IPS-15b (cell line): Measurements from ENCODE around the gene IGFL4.

ENCODE experiments used
- H3K27me3 ChIP-seq: one replicate; pipeline ENCODE4 v1.6.1; 2013; ENCODE audit warnings: low read length; ENCODE audit not compliant: control insufficient read depth, insufficient read depth
- H3K36me3 ChIP-seq: one replicate; pipeline ENCODE4 v1.6.1; 2013; ENCODE audit warnings: low read length; ENCODE audit not compliant: control insufficient read depth, insufficient read depth
- H3K4me1 ChIP-seq: one replicate; pipeline ENCODE4 v1.6.1; 2013; ENCODE audit warnings: mild to moderate bottlenecking, low read length; ENCODE audit not compliant: control insufficient read depth, insufficient read depth
- H3K4me3 ChIP-seq: one replicate; pipeline ENCODE4 v1.5.1; 2013; ENCODE audit warnings: low read depth, low read length
- H3K9ac ChIP-seq: one replicate; pipeline ENCODE4 v1.6.1; 2013; ENCODE audit warnings: low read depth, mild to moderate bottlenecking, low read length
- H3K9me3 ChIP-seq: one replicate; pipeline ENCODE4 v1.6.1; 2013; ENCODE audit warnings: mild to moderate bottlenecking, low read length; ENCODE audit not compliant: control insufficient read depth, insufficient read depth

Gene IGFL4

DNA sequence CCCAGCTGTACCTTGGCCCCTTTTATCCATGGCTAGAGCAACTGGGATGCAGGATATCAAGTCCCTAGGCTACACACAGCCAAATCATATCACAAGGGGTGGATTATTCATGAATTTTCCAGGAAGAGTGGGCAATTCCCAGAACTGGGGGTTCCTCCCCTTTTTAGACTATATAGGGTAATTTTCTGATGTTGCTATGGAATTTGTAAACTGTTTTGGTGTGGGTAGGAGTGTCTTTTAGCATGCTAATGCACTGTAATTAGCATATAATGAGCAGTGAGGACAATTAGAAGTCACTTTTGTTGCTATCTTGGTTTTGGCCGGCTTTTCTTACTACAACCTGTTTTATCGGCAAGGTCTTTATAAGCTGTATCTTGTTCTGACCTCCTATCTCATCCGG, 18.0 kb upstream of the IGFL4 start:
- Histone ChIP-seq H3K4me3 (no peak overlapping the region), H3K9me3 (no peaks in the 10 kb centered on the region), H3K36me3 (no peaks in the 10 kb centered on the region), H3K9ac (no peak overlapping the region), H3K4me1 (no peaks in the 10 kb centered on the region), H3K27me3 (peaks cover 2% of the 10 kb centered on the region)

GRCh38 chr19:46056536-46056935, 15.7 kb upstream of the IGFL4 start:
- Histone ChIP-seq H3K9me3 (no peaks in the 10 kb centered on the region), H3K36me3 (no peaks in the 10 kb centered on the region), H3K4me3 (no peak overlapping the region), H3K4me1 (no peaks in the 10 kb centered on the region), H3K27me3 (peaks cover 2% of the 10 kb centered on the region), H3K9ac (no peak overlapping the region)

- Histone ChIP-seq H3K9me3 (no peaks in the 10 kb centered on the region), H3K9ac (no peak overlapping the region), H3K4me3 (no peak overlapping the region), H3K27me3 (peaks cover 2% of the 10 kb centered on the region), H3K4me1 (peaks cover 3% of the 10 kb centered on the region), H3K36me3 (no peaks in the 10 kb centered on the region)
Observed at GRCh38 chr19:46052896-46053295, 12.1 kb upstream of the IGFL4 start.

- no peaks in the 10 kb centered on the region for H3K36me3 ChIP-seq
- peaks cover 3% of the 10 kb centered on the region for H3K4me1 ChIP-seq
- H3K9me3 ChIP-seq: no peaks in the 10 kb centered on the region
- peaks cover 4% of the 10 kb centered on the region for H3K27me3 ChIP-seq
- peak overlapping the region; percentile 31 for H3K4me3 ChIP-seq
- no peak overlapping the region for H3K9ac ChIP-seq
Observed at GRCh38 chr19:46049597-46049996, 8.8 kb upstream of the IGFL4 start.

- H3K36me3 ChIP-seq: no peaks in the 10 kb centered on the region
- no peak overlapping the region for H3K4me3 ChIP-seq
- peaks cover 4% of the 10 kb centered on the region for H3K27me3 ChIP-seq
- no peaks in the 10 kb centered on the region for H3K4me1 ChIP-seq
- H3K9ac ChIP-seq: no peak overlapping the region
- H3K9me3 ChIP-seq: no peaks in the 10 kb centered on the region
Observed at GRCh38 chr19:46043519-46043918, 2.7 kb upstream of the IGFL4 start.

GRCh38 chr19:46042252-46042883, 1.6 kb upstream of the IGFL4 start:
- Histone ChIP-seq H3K9me3 (no peaks in the 10 kb centered on the region), H3K27me3 (peaks cover 4% of the 10 kb centered on the region), H3K4me3 (no peak overlapping the region), H3K36me3 (no peaks in the 10 kb centered on the region), H3K9ac (no peak overlapping the region), H3K4me1 (no peaks in the 10 kb centered on the region)

DNA sequence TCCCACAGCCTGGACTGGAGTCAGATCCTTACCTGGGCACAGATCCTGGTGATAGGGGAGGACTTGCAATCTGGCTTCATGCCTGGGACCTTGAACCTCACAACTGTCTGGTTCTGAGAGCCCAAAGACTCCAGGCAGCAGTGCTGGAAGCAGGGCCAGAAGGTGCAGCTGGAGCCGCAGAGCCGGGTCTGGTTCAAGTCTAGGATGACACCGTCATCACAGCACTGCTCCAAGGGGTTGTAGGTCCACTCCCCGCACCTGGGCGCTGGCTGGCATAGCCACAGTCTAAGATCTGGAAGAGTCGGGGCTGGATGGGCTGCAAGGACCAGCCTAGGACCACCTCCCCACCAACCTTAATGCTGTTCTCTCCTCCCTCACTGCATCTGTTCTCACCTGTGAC, 677 bp downstream of the IGFL4 start:
- Histone ChIP-seq H3K4me1 (no peaks in the 10 kb centered on the region), H3K9ac (no peak overlapping the region), H3K4me3 (no peak overlapping the region), H3K9me3 (no peaks in the 10 kb centered on the region), H3K36me3 (no peaks in the 10 kb centered on the region), H3K27me3 (peaks cover 2% of the 10 kb centered on the region)

DNA sequence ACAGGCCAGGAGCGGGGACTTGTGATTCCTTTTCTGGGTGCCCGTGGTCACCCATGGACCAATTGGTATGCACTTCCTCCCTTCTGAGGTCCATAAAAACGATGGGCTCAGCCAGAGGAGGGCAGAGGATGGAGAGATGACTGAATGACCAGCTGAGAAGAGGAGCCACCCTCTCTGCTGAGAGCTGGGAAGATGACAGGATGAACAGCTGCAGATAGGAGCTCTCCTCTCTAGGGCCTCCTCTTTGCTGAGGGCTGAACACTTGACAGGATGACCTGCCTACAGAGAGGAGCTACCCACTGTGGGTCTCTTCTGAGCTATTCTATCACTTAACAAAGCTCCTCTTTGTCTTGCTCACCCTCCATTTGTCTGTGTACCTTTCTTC, 4.1 kb downstream of the IGFL4 start:
- no peak overlapping the region for H3K4me3 ChIP-seq
- H3K9me3 ChIP-seq: no peaks in the 10 kb centered on the region
- peaks cover 2% of the 10 kb centered on the region for H3K27me3 ChIP-seq
- H3K4me1 ChIP-seq: no peaks in the 10 kb centered on the region
- no peak overlapping the region for H3K9ac ChIP-seq
- no peaks in the 10 kb centered on the region for H3K36me3 ChIP-seq

DNA sequence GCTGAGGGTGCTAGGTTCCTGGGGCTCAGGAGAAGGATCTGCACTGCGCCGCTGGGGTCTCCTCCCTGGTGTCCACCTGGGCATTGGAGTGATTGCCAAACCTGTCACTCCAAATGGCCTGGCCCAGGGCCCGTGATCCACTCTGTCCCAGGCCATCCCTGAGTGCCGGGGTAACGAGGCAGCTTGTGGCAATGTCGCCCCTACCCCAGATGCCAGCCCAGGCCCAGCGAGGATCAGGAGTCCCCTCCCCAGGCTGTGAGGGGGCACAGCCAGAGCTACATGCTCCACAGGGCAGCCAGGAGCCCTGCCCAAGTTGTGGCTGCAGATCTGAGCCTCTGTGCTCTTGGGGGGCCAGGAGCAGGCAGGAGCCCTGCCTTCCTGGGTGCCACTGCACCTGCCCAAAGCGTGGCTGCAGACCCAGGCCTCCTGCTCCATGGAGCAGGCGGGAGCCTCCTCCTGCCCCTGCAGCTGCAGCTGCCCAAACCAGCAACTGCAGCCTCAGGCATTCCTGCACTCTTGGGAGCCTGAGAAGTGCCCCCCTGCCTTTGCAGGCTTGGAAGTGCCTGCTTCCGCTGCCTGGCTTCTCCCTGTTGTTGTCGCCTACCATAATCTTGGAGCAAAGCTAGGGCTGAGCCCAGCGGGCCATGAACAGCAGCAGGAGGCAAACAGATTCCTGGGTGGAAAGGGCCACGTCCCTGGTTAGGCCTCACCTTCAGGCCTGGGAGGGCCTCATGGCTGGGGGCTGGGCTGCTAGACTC, 4.6 kb downstream of the IGFL4 start:
- Histone ChIP-seq H3K4me1 (no peaks in the 10 kb centered on the region), H3K27me3 (peaks cover 2% of the 10 kb centered on the region), H3K36me3 (no peaks in the 10 kb centered on the region), H3K9ac (no peak overlapping the region), H3K9me3 (no peaks in the 10 kb centered on the region), H3K4me3 (no peak overlapping the region)

DNA sequence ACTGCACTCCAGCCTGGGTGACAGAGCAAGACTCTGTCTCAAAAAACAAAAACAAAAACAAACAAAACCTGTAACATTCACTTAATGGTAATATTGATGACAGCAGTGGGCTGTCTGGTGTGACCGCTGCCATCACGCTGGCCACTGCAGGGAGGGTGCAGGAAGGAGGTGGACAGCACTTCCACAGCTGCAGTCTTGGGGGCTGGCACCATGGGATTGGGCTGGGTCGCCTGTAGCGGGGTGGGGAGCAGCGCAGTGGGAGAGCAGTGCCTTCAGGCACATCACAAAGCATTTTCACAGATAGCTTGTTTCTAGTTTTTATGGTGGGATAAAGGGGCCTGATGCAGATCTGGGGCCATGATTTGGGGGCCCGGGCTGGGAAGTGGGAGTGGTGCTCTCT, 5.3 kb downstream of the IGFL4 start:
- Histone ChIP-seq H3K27me3 (peaks cover 2% of the 10 kb centered on the region), H3K36me3 (no peaks in the 10 kb centered on the region), H3K9me3 (no peaks in the 10 kb centered on the region), H3K9ac (no peak overlapping the region), H3K4me3 (no peak overlapping the region), H3K4me1 (no peaks in the 10 kb centered on the region)

DNA sequence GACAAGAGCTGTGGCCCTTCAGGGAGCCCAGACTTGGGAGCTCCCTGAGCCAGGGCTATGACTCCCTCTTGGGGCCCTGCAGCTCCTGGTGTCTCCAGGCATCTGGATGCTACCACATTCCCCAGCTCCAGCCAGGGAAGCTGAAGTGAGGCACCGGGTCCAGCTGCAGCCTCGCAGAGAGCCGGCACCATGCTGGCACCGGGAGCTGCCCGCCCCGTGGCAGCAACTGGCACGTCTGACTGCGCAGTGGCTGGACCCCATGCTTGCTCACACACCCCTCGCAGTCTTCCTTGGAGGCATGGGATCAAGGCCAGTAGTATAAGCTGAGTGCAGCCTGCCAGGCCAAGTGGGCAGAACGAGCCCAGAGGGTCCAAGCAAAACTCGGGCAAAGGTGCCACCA, 7.4 kb downstream of the IGFL4 start:
- no peaks in the 10 kb centered on the region for H3K36me3 ChIP-seq
- H3K4me3 ChIP-seq: no peak overlapping the region
- H3K9me3 ChIP-seq: no peaks in the 10 kb centered on the region
- no peaks in the 10 kb centered on the region for H3K4me1 ChIP-seq
- H3K27me3 ChIP-seq: no peaks in the 10 kb centered on the region
- H3K9ac ChIP-seq: no peak overlapping the region

DNA sequence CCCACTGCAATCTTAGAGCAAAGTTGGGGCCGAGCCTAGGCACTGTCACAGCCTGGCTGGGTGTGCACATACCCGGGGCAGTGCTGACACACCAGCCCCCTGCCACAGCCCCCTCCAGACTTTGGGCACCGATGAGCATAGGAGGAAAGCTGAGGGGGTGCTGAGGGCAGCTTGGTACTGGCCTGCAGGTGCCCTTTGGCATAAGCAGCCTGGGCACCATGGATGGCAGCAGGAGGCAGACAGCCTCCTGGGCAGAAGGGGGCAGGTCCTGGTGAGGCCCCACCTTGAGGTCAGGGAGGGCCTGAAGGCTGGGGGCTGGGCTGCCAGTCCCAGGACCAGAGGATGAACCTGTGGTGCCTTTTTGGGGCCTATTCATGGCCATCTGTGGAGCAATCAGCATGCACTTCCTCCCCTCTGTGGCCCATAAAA, 8.2 kb downstream of the IGFL4 start:
- Histone ChIP-seq H3K27me3 (no peaks in the 10 kb centered on the region), H3K9me3 (no peaks in the 10 kb centered on the region), H3K36me3 (no peaks in the 10 kb centered on the region), H3K9ac (no peak overlapping the region), H3K4me1 (no peaks in the 10 kb centered on the region), H3K4me3 (no peak overlapping the region)
